SK-N-MC (cell line): ENCODE measurements around the gene ASXL3.

Experiments used
- EZH2 ChIP-seq: fragments of 200-600 bp; sonication (generic); IDR thresholded peaks from one replicate; pipeline ENCODE4 v1.6.1; 2017; ENCODE audit warnings: antibody characterized with exemption
- POLR2AphosphoS5 ChIP-seq: IDR thresholded peaks from 2 replicates; pipeline ENCODE4 v1.6.1; 2012; ENCODE audit warnings: mild to moderate bottlenecking, low read depth, low read length, borderline replicate concordance

DNA sequence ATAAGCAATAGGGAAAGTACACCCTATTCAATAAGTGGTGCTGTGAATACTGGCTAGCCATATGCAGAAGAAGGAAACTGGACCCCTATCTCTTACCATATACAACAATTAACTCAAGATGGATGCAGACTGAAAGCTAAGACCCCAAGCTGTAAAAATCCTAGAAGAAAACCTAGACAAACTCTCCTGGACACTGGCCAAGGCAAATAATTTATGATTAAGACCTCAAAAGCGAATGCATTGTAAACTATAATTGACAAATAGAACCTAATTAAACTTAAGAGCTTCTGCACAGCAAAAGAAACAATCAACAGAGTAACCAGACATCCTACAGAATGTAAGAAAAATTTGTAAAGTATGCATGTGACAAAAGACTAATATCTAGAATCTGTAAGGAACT, 41.1 kb upstream of the ASXL3 start:
- TF ChIP-seq POLR2AphosphoS5, result no peak
- TF ChIP-seq EZH2, result no peak
